Stimulated activated CD4-positive, alpha-beta T cell treated with anti-CD3 and anti-CD28 coated beads, Interleukin-2, amount 100 ng/mL, for 24 hours (primary cell): ENCODE data around the gene SOCS7.

Experiments used
- DNase-seq, 2 donors: peaks; one replicate each; pipeline ENCODE4 v3.0.0-alpha.2; 2020

SOCS7 gene

DNA sequence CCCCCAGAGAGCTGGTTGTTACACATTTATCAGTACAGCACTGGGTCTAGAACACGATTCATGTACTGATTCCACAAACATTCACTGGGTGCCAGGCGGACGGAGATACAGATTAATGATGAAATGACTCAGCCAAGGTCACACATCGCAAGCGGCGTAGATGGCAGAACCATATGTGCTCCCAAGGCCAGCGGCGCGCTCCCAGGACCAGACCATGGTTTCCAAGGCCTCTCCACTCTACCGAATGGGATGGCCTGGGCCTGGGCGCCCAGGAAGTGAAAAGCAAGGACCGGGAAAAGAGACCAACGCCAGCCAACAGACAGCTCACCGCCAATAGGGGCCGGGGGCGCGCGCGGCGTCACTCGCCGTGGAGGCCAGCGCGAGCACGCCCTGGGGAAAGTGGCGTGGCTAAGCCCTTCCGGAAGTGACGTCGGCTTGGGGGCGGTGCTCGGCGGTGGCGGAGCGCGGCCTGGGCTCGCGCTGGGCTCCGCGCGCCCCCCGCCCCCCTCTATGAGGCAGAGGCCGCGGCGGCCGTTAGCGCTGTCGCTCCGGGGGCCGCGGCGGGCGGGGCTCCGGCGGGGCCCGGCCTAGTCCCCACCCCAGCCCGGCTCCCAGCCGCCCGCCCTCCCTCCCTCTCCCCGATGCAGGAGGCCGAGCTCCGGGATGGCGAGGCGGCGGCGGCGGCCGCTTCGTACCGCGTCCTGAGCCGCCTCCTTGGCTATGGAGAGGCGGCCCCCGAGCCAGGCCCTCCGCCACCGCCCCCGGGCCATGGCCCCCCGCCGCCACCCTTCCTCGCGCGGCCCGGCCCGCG lies at the start of gene SOCS7:
Gene SOCS7, plus strand, starts transcription at position 433 of the 811 bp plus-strand sequence. Its CDS starts 209 bp downstream, at position 642.
- DNase-seq = peak; percentile 95 to 97

- no peak for DNase-seq
Measured at GRCh38 chr17:38315497-38315896, 36.1 kb upstream of the SOCS7 start.

DNA sequence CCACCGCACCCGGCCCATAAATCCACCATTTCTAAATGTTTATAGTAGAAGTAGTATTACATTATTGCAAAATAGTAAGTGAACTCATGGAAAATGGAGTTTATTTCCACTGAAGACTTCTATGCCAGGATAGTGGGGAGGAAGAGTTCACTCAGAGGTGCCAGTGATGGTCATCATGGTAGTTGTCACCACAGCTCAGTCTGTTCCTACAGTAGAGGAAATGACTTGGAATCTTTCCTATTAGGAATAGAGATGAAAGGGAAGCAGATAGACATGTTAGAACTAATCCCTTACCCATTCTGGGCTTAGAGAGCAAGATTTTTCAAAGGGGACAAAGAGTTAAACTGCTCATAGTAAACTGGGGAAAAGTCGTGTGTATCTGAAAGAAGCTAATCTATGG lies 34.6 kb upstream of the SOCS7 start:
- DNase-seq = no peak

DNA sequence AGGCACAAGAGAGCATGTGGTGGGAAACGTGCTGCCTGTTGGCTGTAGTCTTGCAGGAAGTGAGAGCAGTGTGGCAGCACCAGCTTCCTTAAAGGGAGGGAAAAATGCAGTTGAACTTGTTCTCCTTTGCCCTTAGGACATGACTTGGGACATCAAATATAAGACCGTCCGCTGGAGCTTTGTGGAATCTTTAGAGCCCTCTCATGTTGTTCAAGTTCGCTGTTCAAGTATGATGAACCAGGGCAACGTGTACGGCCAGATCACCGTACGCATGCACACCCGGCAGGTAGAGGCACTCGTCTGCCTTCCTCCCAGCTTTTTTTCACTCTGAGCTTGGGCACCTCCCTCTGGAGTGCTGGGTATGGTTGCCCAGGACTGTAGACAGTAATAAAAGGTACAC lies 31.2 kb upstream of the SOCS7 start:
- DNase-seq = no peak

DNA sequence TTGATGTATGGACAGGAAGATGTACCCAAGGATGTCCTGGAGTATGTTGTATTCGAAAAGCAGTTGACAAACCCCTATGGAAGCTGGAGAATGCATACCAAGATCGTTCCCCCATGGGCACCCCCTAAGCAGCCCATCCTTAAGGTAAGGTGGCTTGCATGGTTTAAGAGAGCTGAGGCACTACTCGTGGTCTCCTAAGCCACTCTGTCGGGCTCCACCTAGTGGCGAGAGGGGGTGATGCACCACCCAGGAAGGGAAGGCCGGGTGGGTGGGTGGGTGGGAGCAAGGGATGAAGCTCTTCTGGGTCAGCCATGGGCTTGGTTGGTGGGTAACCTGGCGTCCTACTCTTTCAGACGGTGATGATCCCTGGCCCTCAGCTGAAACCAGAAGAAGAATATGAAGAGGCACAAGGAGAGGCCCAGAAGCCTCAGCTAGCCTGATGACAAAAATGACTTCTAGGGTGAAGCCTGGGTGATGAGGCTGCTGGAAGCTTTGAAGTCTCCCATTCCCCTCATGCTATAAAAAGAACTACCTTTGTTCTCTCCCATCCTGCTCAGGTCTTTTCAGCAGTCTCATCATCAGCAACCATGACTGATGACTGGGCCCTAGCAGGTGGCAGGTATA lies 29.4 kb upstream of the SOCS7 start:
- DNase-seq = peak; percentile 80 to 81

GRCh38 chr17:38322897-38323296 lies 28.7 kb upstream of the SOCS7 start:
- no peak for DNase-seq

GRCh38 chr17:38324141-38324697 lies 27.4 kb upstream of the SOCS7 start:
- DNase-seq = no peak

- no peak for DNase-seq
Measured at GRCh38 chr17:38324772-38325171, 26.9 kb upstream of the SOCS7 start.

- DNase-seq = no peak
Measured at GRCh38 chr17:38325221-38325851, 26.3 kb upstream of the SOCS7 start.

GRCh38 chr17:38326996-38327792 lies 24.4 kb upstream of the SOCS7 start:
- DNase-seq = no peak

- no peak for DNase-seq
Measured at GRCh38 chr17:38327936-38328335, 23.7 kb upstream of the SOCS7 start.

- no peak for DNase-seq
Measured at GRCh38 chr17:38328620-38329019, 23.0 kb upstream of the SOCS7 start.

GRCh38 chr17:38329284-38329683 lies 22.4 kb upstream of the SOCS7 start:
- no peak for DNase-seq

DNA sequence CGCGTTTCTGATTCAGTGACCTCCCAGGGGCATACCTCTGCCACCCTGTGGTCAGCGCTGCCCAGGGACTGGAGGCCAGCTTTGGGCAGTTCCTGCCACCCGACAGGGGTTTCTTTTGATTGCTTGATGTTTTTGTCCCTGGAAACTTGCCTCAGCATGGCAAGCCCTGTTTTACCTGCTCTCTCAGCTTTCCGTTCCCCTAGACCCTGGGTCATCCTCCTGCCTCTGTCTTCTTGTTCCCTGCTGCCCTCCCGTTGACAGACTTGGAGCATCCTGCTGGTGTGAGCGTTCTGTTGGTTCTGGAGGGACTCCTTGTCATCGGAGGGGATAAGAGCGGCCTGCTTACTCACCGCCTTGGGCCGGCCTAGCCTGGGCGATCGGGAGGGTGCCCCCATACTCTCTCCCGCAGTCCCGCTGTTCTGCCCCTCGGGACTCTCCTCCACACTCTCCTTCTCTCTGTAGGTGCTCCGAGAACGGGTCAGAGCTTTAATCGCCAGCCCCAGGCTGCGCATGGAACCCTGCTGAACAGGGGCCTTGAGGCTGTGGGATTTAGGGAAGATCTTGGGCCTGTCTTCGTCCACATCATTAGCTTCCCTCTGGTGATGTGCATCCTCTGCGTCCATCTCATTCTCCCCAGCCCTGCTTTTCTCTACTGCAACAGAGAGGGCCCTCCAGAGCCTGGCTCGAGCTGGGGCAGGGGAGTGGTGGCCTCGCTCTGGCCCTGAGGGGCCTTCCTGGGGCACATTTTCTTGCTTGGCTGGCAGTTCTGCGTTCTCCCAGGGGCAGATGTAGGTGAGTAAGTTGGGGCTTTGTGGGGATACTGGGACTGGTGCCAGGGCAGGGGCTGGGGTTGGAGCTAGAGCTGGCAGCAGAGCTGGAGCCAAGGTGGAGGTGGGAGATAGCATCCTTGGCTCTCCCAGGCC lies 21.6 kb upstream of the SOCS7 start:
- no peak for DNase-seq

DNA sequence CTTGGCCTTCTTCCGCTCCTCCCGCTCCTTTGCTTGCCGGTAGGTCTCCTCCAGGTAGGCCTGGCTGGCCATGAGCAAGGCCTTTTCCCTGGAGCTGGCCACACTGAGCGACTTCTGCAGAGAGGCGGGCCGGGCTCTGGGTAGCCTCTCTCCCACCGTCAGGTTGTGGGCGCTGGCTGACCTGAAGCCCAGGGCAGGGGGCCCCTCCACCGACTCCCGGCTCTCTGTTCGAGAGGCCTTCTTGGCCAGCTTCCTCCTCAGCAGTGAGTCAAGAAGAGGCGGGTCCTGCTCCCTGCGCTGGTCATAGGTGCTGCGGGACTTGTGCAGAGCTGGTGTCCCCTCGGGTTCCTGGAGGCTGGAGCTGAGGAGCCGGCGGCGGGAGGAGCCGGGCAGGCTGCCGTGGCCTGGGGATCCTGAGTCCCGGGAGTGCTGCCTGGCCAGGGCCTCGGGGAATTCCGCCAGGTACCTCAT lies 20.7 kb upstream of the SOCS7 start:
- DNase-seq = no peak

DNA sequence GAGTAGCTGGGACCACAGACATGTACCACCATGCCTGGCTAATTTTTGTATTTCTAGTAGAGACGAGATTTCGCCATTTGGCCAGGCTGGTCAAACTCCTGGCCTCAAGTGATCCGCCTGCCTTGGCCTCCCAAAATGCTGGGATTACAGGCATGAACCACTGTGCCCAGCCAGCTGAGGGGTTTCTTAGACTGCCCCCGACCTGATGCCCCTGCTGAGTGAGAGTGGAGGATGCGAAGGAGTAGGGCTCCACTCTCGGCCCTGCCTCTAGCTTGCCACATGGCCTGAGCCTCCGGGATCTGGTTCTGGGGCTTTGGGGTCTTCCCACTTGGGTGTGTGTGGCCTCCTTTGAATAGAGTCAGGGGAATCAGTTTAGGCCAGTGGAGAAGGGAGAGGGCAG lies 18.9 kb upstream of the SOCS7 start:
- no peak for DNase-seq

DNA sequence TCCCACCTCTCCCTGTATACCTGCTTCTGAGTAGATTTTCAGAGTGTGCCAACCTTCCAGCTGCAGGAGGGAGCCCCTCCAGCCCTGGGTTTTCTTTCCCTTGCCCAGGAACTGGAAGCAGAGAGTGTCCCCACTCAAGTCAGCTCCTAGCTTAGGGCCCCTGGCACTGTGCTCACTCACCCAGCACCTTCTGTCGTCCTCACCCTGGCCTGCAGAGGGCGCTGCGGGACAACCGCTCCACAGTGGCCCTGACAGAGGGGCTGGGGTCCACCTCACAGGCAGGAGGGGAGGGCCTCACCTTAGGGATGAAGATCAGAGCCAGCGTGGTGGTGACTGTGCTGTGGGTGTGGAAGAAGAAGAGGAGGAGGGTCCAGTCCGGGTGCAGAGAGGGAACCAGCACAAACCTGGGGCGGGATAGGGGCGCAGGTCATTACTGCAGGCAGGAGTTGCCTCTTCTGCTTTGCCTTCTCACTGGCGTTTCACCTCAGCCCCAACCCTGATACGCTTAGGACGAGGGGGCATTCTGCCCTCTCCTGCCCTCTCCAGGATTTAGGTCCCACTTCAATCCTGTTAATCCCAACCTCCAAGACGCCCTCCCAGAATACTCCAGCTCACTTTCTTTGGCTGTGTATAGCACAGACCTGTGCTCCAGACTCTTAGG lies 17.9 kb upstream of the SOCS7 start:
- DNase-seq = peak; percentile 42 to 67

GRCh38 chr17:38334480-38335364 lies 16.9 kb upstream of the SOCS7 start:
- DNase-seq = no peak

DNA sequence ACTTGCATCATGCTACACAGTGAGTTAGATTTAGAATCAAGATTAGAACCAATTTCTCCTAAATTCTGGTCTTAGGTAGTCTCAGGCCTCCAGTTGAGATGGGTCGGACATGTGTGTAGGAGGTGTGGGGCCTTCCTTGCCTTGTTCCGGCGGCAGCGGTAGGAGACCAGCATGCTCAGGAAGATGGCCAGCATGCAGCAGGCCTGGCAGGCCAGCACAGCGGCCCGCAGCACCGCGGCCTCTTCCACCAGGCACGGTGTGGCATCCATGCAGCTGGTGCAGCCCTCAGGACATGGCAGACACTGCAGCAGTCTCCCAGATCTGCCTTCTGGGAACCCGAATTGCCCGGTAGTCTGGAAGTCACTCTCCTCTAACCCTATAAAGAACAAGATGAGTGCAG lies 14.8 kb upstream of the SOCS7 start:
- DNase-seq = no peak

DNA sequence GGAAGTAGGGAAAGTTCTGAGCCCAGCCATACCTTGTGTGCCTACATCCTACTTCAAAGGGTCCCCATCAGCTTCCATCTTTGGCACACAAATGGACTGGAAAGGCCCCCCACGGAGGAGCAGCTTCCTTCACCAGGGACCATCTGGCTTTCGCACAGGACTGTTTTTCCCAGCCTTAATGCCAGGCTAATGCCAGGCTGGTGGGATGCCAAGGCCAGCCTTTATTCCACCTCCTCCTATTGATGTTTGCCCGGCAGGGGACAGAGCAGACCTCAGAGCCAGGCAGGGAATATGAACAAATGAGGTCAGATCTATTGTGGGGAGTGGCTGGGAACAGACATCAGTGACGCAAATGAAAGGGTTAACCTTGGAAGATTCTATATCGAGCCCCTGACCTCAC lies 13.6 kb upstream of the SOCS7 start:
- DNase-seq = no peak
